GM12878 (cell line): ENCODE measurements around the gene HNRNPH3. TPM values are rescaled to one million over a fixed set of nuclear protein-coding genes. Genes with fewer than 3 reads are reported as not detected.

ENCODE experiments used
- ATAC-seq: fragments of 200-7000 bp; cut with Tn5 transposase; 3 replicates; pipeline ENCODE4 v1.9.1; 2020; ENCODE audit warnings: mild to moderate bottlenecking, moderate library complexity
- BruUV-seq: library from RNA; stranded (reverse); fragments of 400-500 nt; replicated peaks from 2 replicates; lab custom pipeline; 2021; lab: Mats Ljungman, UMichigan
- CTCF ChIA-PET: fragments of 300-600 bp; sonication (Branson Sonifier 250); formaldehyde crosslinking; extraction: SDS; loops from one replicate; lab custom pipeline; 2021; ENCODE audit warnings: inconsistent platforms; lab: Yijun Ruan, JAX
- POLR2A ChIA-PET: fragments of 350-600 bp; formaldehyde crosslinking; extraction: SDS; loops from one replicate; lab custom pipeline; 2021; ENCODE audit warnings: inconsistent platforms; lab: Charles Lee
- RAD21 ChIA-PET: fragments of 300-600 bp; sonication (Branson Sonifier 250); formaldehyde crosslinking; loops from one replicate; lab custom pipeline; 2023; ENCODE audit warnings: antibody characterized with exemption; ENCODE audit not compliant: unreplicated experiment; lab: Charles Lee
- SMC1A ChIA-PET: fragments of 300-600 bp; sonication (Branson Sonifier 250); formaldehyde crosslinking; loops from one replicate; lab custom pipeline; 2023; ENCODE audit not compliant: unreplicated experiment, uncharacterized antibody; lab: Charles Lee
- DNase-seq: peaks from one replicate; pipeline ENCODE4 v3.0.0-alpha.2; 2011; ENCODE audit warnings: low read depth, low spot score
- FAIRE-seq: peaks from 3 replicates; lab custom pipeline; 2011; peaks lifted over from hg19 to GRCh38; lab: Jason Lieb, UNC
- H2AFZ ChIP-seq: 2 replicates; pipeline ENCODE4 v1.6.0; 2011; ENCODE audit warnings: low read depth, low read length, control low read depth; ENCODE audit not compliant: control insufficient read depth
- H3K27ac ChIP-seq: 2 replicates; pipeline ENCODE4 v1.5.1; 2011; ENCODE audit warnings: control low read depth; ENCODE audit not compliant: control insufficient read depth, insufficient read depth
- H3K27me3 ChIP-seq, 2 experiments: replicated peaks in 1 of 2; 2 replicates each; pipeline versions ENCODE4 v1.6.0 to v1.6.1; 2011; ENCODE audit warnings: low read length in 1 of 2; ENCODE audit not compliant: control insufficient read depth in 2 of 2, insufficient read depth in 2 of 2
- H3K36me3 ChIP-seq, 2 experiments: 2 replicates each; pipeline ENCODE4 v1.5.1; 2011; ENCODE audit warnings: low read length in 1 of 2; ENCODE audit not compliant: control insufficient read depth in 2 of 2, insufficient read depth in 2 of 2
- H3K4me1 ChIP-seq: 2 replicates; pipeline ENCODE4 v1.6.1; 2011; ENCODE audit warnings: mild to moderate bottlenecking, low read length, moderate library complexity, mixed read lengths; ENCODE audit not compliant: control insufficient read depth, insufficient read depth
- H3K4me2 ChIP-seq: 2 replicates; pipeline ENCODE4 v1.6.0; 2011; ENCODE audit warnings: control low read depth; ENCODE audit not compliant: control insufficient read depth, insufficient read depth
- H3K4me3 ChIP-seq: fragments of 200-600 bp; sonication (generic); 2 replicates; pipeline ENCODE4 v1.5.1; 2016
- H3K79me2 ChIP-seq: 2 replicates; pipeline ENCODE4 v1.6.0; 2011; ENCODE audit warnings: low read length; ENCODE audit not compliant: control insufficient read depth, insufficient read depth
- H3K9ac ChIP-seq: 2 replicates; pipeline ENCODE4 v1.8.0; 2011; ENCODE audit warnings: low read length, control low read depth, mixed read lengths; ENCODE audit not compliant: control insufficient read depth, insufficient read depth
- H3K9me3 ChIP-seq: replicated peaks from 3 replicates; pipeline ENCODE4 v1.5.1; 2011; ENCODE audit warnings: mild to moderate bottlenecking, low read length; ENCODE audit not compliant: control insufficient read depth, insufficient read depth
- H4K20me1 ChIP-seq: 2 replicates; pipeline ENCODE4 v1.6.0; 2011; ENCODE audit not compliant: control insufficient read depth, insufficient read depth
- CHD2 ChIP-seq: IDR thresholded peaks from 2 replicates; pipeline ENCODE4 v1.6.1; 2011; ENCODE audit warnings: low read depth, low read length, improper control_type of control experiment, borderline replicate concordance
- EED ChIP-seq: sonication (generic); IDR thresholded peaks from 2 replicates; pipeline ENCODE4 v1.6.1; 2016; ENCODE audit warnings: antibody characterized with exemption, low read depth
- EZH2 ChIP-seq: IDR thresholded peaks from 2 replicates; pipeline ENCODE4 v1.6.1; 2012; ENCODE audit warnings: low read depth, mild to moderate bottlenecking, control low read depth, inconsistent platforms, low read length, borderline replicate concordance; ENCODE audit not compliant: control insufficient read depth
- IKZF2 ChIP-seq, 2 experiments: fragments of 450-650 bp; IDR thresholded peaks; 2 replicates each; pipeline ENCODE4 v1.6.1; 2017; ENCODE audit warnings: mild to moderate bottlenecking in 2 of 2, moderate library complexity in 2 of 2
- KAT2A ChIP-seq: conservative IDR thresholded peaks from 2 replicates; pipeline ENCODE4 v1.6.1; 2011; ENCODE audit warnings: low read depth, low read length; ENCODE audit not compliant: control insufficient read depth
- LARP7 ChIP-seq: fragments of 450-650 bp; IDR thresholded peaks from 2 replicates; pipeline ENCODE4 v1.6.1; 2017; ENCODE audit warnings: mild to moderate bottlenecking
- NR2C1 ChIP-seq: fragments of 450-650 bp; IDR thresholded peaks from 2 replicates; pipeline ENCODE4 v1.6.1; 2017; ENCODE audit warnings: antibody characterized with exemption, mild to moderate bottlenecking, moderate library complexity
- NRF1 ChIP-seq: conservative IDR thresholded peaks from 2 replicates; pipeline ENCODE4 v1.6.1; 2011; ENCODE audit warnings: mild to moderate bottlenecking, low read depth, low read length, improper control_type of control experiment
- POLR2AphosphoS2 ChIP-seq: IDR thresholded peaks from 2 replicates; pipeline ENCODE4 v1.6.1; 2011; ENCODE audit warnings: low read depth, mild to moderate bottlenecking, low read length, improper control_type of control experiment, moderate library complexity
- SREBF2 ChIP-seq: IDR thresholded peaks from 2 replicates; pipeline ENCODE4 v1.6.1; 2012; ENCODE audit warnings: mild to moderate bottlenecking, low read length
- TARDBP ChIP-seq: IDR thresholded peaks from 2 replicates; pipeline ENCODE4 v1.6.1; 2016; ENCODE audit warnings: borderline replicate concordance
- ZNF217 ChIP-seq: fragments of 450-650 bp; IDR thresholded peaks from 2 replicates; pipeline ENCODE4 v1.6.1; 2017; ENCODE audit warnings: antibody characterized with exemption, mild to moderate bottlenecking
- ZNF592 ChIP-seq: fragments of 450-650 bp; IDR thresholded peaks from 2 replicates; pipeline ENCODE4 v1.6.1; 2017; ENCODE audit warnings: mild to moderate bottlenecking, moderate library complexity
- whole genome bisulfite sequencing: methylation state at CpG from one replicate; pipeline ENCODE4 v1.1.6; 2016; ENCODE audit warnings: low lambda C conversion rate; ENCODE audit not compliant: insufficient replicate concordance, insufficient coverage; ENCODE audit errors: missing lambda C conversion rate; 5-methylcytosine and 5-hydroxymethylcytosine counted together
- in situ Hi-C: fragments of 300-500 bp; cut with MboI; formaldehyde crosslinking; loops from 9 replicates; pipeline ENCODE4 v1.14.3; 2018; ENCODE audit warnings: mixed read lengths
- intact Hi-C: fragments of 100-400 bp; cut with micrococcal nuclease; formaldehyde crosslinking; loops from one replicate; pipeline ENCODE4 v1.14.2; 2022; ENCODE audit not compliant: unreplicated experiment
- polyA plus RNA-seq, 11 experiments: library from polyadenylated mRNA; depleted of rRNA in 4 of 11; unstranded in 6 of 11; stranded (reverse) in 5 of 11; fragments of >200 nt; fragmentation: Nextera tagmentation in 4 of 11; fragmentation: Illumina TruSeq in 1 of 11; extraction: Ambion mirVana in 4 of 11; extraction: Trizol in 1 of 11; gene quantifications; 1 replicate in 1 of 11; 2 replicates in 10 of 11; pipeline versions ENCODE4 v1.2.1 to v1.2.3, GENCODE V29; 2011 to 2016; ENCODE audit warnings: inconsistent platforms in 2 of 11, missing spikeins in 2 of 11, low read depth in 1 of 11
- total RNA-seq, 4 experiments: library from RNA; depleted of rRNA in 3 of 4; stranded (reverse); fragments of >200 nt in 3 of 4; fragmentation: Illumina TruSeq in 1 of 4; extraction: Trizol in 1 of 4; gene quantifications; 2 replicates each; pipeline versions ENCODE4 v1.2.1 to v1.2.3, GENCODE V29; 2013 to 2021
- TF ChIP-seq, protein P1 (sequence below): fragments of 450-650 bp; IDR thresholded peaks from 2 replicates; pipeline ENCODE4 v1.6.1; 2016; ENCODE audit warnings: mild to moderate bottlenecking, moderate library complexity, borderline replicate concordance
- TF ChIP-seq, protein P2 (sequence below), 3 experiments: IDR thresholded peaks in 2 of 3; conservative IDR thresholded peaks in 1 of 3; 2 replicates each; pipeline ENCODE4 v1.5.1; 2011; ENCODE audit warnings: low read depth in 3 of 3, low read length in 3 of 3, mild to moderate bottlenecking in 3 of 3, control low read depth in 2 of 3, moderate library complexity in 2 of 3, inconsistent platforms in 1 of 3, mixed read lengths in 1 of 3; ENCODE audit not compliant: control insufficient read depth in 2 of 3, insufficient read depth in 1 of 3; ENCODE audit errors: extremely low read depth in 1 of 3

Gene HNRNPH3
- total and polyA plus RNA-seq, 10 of the 15 experiments (the other 5 are each of a cell fraction or from before 2014, with no cell fraction given), result 20.1 to 292 (median 121) TPM

DNA sequence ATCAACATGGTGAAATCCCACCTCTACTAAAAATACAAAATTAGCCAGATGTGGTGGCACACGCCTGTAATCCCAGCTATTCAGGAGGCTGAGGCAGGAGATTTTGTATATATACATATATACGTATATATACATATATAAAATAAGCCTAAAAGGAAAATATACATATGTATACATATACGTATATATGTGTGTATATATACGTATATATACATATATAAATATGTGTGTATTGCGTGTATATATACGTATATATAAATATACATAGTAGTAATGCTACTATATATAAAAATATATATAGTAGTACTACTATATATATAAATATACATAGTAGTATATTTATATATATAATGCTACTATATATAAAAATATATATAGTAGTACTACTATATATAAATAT is 27.3 kb downstream of the HNRNPH3 start:
- ChIA-PET RAD21 (no interaction called here), POLR2A (no interaction called here)
- FAIRE-seq, result no peak
- no peak for TF ChIP-seq ZNF217
- TF ChIP-seq NRF1, result no peak
- TF ChIP-seq, protein P1, sequence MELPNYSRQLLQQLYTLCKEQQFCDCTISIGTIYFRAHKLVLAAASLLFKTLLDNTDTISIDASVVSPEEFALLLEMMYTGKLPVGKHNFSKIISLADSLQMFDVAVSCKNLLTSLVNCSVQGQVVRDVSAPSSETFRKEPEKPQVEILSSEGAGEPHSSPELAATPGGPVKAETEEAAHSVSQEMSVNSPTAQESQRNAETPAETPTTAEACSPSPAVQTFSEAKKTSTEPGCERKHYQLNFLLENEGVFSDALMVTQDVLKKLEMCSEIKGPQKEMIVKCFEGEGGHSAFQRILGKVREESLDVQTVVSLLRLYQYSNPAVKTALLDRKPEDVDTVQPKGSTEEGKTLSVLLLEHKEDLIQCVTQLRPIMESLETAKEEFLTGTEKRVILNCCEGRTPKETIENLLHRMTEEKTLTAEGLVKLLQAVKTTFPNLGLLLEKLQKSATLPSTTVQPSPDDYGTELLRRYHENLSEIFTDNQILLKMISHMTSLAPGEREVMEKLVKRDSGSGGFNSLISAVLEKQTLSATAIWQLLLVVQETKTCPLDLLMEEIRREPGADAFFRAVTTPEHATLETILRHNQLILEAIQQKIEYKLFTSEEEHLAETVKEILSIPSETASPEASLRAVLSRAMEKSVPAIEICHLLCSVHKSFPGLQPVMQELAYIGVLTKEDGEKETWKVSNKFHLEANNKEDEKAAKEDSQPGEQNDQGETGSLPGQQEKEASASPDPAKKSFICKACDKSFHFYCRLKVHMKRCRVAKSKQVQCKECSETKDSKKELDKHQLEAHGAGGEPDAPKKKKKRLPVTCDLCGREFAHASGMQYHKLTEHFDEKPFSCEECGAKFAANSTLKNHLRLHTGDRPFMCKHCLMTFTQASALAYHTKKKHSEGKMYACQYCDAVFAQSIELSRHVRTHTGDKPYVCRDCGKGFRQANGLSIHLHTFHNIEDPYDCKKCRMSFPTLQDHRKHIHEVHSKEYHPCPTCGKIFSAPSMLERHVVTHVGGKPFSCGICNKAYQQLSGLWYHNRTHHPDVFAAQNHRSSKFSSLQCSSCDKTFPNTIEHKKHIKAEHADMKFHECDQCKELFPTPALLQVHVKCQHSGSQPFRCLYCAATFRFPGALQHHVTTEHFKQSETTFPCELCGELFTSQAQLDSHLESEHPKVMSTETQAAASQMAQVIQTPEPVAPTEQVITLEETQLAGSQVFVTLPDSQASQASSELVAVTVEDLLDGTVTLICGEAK, result no peak
- no peak for TF ChIP-seq KAT2A
- no peak for TF ChIP-seq ZNF592
- no peak for TF ChIP-seq POLR2AphosphoS2
- TF ChIP-seq CHD2, result no peak
- TF ChIP-seq NR2C1, result no peak
- TF ChIP-seq LARP7, result no peak
- no peak for TF ChIP-seq SREBF2
- TF ChIP-seq TARDBP, result no peak
- TF ChIP-seq EED, result no peak
- no peak for TF ChIP-seq EZH2
- TF ChIP-seq IKZF2 (IDR thresholded peaks at IDR 0.05), result no peak
- TF ChIP-seq, protein P2, sequence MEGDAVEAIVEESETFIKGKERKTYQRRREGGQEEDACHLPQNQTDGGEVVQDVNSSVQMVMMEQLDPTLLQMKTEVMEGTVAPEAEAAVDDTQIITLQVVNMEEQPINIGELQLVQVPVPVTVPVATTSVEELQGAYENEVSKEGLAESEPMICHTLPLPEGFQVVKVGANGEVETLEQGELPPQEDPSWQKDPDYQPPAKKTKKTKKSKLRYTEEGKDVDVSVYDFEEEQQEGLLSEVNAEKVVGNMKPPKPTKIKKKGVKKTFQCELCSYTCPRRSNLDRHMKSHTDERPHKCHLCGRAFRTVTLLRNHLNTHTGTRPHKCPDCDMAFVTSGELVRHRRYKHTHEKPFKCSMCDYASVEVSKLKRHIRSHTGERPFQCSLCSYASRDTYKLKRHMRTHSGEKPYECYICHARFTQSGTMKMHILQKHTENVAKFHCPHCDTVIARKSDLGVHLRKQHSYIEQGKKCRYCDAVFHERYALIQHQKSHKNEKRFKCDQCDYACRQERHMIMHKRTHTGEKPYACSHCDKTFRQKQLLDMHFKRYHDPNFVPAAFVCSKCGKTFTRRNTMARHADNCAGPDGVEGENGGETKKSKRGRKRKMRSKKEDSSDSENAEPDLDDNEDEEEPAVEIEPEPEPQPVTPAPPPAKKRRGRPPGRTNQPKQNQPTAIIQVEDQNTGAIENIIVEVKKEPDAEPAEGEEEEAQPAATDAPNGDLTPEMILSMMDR (IDR thresholded peaks at IDR 0.05 in 2 of 3, conservative IDR thresholded peaks at IDR 0.05 in 1 of 3; ENCODE audit: control insufficient read depth in 2 of 3, extremely low read depth in 1 of 3, insufficient read depth in 1 of 3, low read depth in 3 of 3, low read length in 3 of 3), result no peak

More for the DNA sequence above, 27.3 kb downstream of the HNRNPH3 start:
- Histone ChIP-seq H3K27me3 (no peaks in the 10 kb centered on the region), H2AFZ (no peak overlapping the region), H3K4me1 (no peaks in the 10 kb centered on the region), H3K9ac (no peak overlapping the region), H4K20me1 (no peaks in the 10 kb centered on the region), H3K9me3 (no peaks in the 10 kb centered on the region), H3K4me2 (no peak overlapping the region), H3K4me3 (no peak overlapping the region), H3K27ac (no peak overlapping the region), H3K79me2 (no peaks in the 10 kb centered on the region), H3K36me3 (no peaks in the 10 kb centered on the region)
- WGBS, result 95% methylated on average over 6 of the region's 6 CpGs
- ChIA-PET SMC1A (no interaction called here), CTCF (interaction anchor here (1.5 kb wide), 1 partner anchor 57 kb away, joined by 6 read pairs; no protein-coding TSS in a partner anchor)
- ATAC-seq (no peak), DNase-seq (no peak)
- in situ Hi-C loops (no loop called here), intact Hi-C loops (no loop called here)
- BruUV-seq, result no TSS peak
